HG02870 (cell line): ENCODE results near the gene ENTREP1.
"Not testable (repeated sequence)": the region's sequence is repeated elsewhere in the genome, so short reads cannot be mapped to it uniquely, and the experiment has no call there.

ENCODE experiments used
- ATAC-seq: cut with Tn5 transposase; IDR thresholded peaks from one replicate; pipeline ENCODE4 v1.9.1; 2021; ENCODE audit warnings: mild to moderate bottlenecking, moderate library complexity; ENCODE audit not compliant: unreplicated experiment

The ENTREP1 gene

GRCh38 chr9:69440254-69440955, 115.4 kb downstream of the ENTREP1 start:
- ATAC-seq, result not testable (repeated sequence)
